ENCODE results near the gene AKIRIN2. TPM values are rescaled to one million over a fixed set of nuclear protein-coding genes. Genes with fewer than 3 reads are reported as not detected.
A peak's percentile ranks its signal among the peaks of the same experiment; 100 is the strongest.

The AKIRIN2 gene
- total RNA-seq, 2 experiments from 2014 or later = 91.0 to 92.5 TPM

GRCh38 chr6:87672641-87673040 is 29.4 kb downstream of the AKIRIN2 start:
- Mint-ChIP-seq H3K4me3 (no peak overlapping the region), H3K9me3 (no peaks in the 10 kb centered on the region), H3K4me1 (ENCODE audit: low read depth) (peaks cover 22% of the 10 kb centered on the region), H3K27me3 (no peaks in the 10 kb centered on the region), H3K27ac (peak overlapping the region; percentile 61), H3K36me3 (ENCODE audit: low read depth) (peaks cover 84% of the 10 kb centered on the region)
- POLR2A ChIA-PET = interaction anchor here (1.0 to 1.5 kb wide), 2 partner anchors 10 to 16 kb away, joined by 3 read pairs; no protein-coding TSS in a partner anchor
- intact Hi-C loops (cut with DNase I, micrococcal nuclease) = no loop called here
- TF ChIP-seq CTCF (IDR thresholded peaks at IDR 0.05) = no peak
- ATAC-seq (ENCODE audit: poor library complexity) = no peak
- CTCF ChIA-PET = interaction anchor here (0.7 kb wide), 1 partner anchor 1114 kb away, joined by 3 read pairs; no protein-coding TSS in a partner anchor
- Histone ChIP-seq H3K27ac (ENCODE audit: low read depth in 1 of 2, low read length in 2 of 2) (no peak overlapping the region), H3K36me3 (ENCODE audit: insufficient read depth, low read length) (peaks cover 41% of the 10 kb centered on the region), H3K4me3 (ENCODE audit: low read length) (no peak overlapping the region), H3K9me3 (ENCODE audit: control insufficient read depth in 1 of 2, insufficient read depth in 1 of 2, low read length in 2 of 2) (no peaks in the 10 kb centered on the region), H3K4me1 (ENCODE audit: insufficient read depth, low read length) (no peaks in the 10 kb centered on the region), H3K27me3 (ENCODE audit: control insufficient read depth in 1 of 2, insufficient read depth in 2 of 2, low read length in 2 of 2) (no peaks in the 10 kb centered on the region)
- DNase-seq = no peak

GRCh38 chr6:87671555-87672029 is 30.4 kb downstream of the AKIRIN2 start:
- Histone ChIP-seq H3K27ac (ENCODE audit: low read depth in 1 of 2, low read length in 2 of 2) (no peak overlapping the region), H3K4me1 (ENCODE audit: insufficient read depth, low read length) (no peaks in the 10 kb centered on the region), H3K36me3 (ENCODE audit: insufficient read depth, low read length) (peaks cover 45% of the 10 kb centered on the region), H3K9me3 (ENCODE audit: control insufficient read depth in 1 of 2, insufficient read depth in 1 of 2, low read length in 2 of 2) (no peaks in the 10 kb centered on the region), H3K27me3 (ENCODE audit: control insufficient read depth in 1 of 2, insufficient read depth in 2 of 2, low read length in 2 of 2) (no peaks in the 10 kb centered on the region), H3K4me3 (ENCODE audit: low read length) (no peak overlapping the region)
- intact Hi-C loops (cut with DNase I, micrococcal nuclease) = no loop called here
- CTCF ChIA-PET = interaction anchor here (0.6 kb wide), 1 partner anchor 1802 kb away, joined by 3 read pairs; no protein-coding TSS in a partner anchor
- peaks cover 83% of the 10 kb centered on the region for H3K36me3 Mint-ChIP-seq (ENCODE audit: low read depth)
- POLR2A ChIA-PET = no interaction called here
- H3K4me3 Mint-ChIP-seq = no peak overlapping the region
- no peaks in the 10 kb centered on the region for H3K27me3 Mint-ChIP-seq
- H3K4me1 Mint-ChIP-seq (ENCODE audit: low read depth) = peaks cover 19% of the 10 kb centered on the region
- H3K27ac Mint-ChIP-seq = peak overlapping the region; percentile 61
- no peak for ATAC-seq (ENCODE audit: poor library complexity)
- no peak for DNase-seq
- TF ChIP-seq CTCF (IDR thresholded peaks at IDR 0.05) = no peak
- H3K9me3 Mint-ChIP-seq = no peaks in the 10 kb centered on the region

- H3K4me3 ChIP-seq (ENCODE audit: low read length) = no peak overlapping the region
- peak overlapping the region in 1 of 2 donors; percentile 1 for H3K27ac ChIP-seq (ENCODE audit: low read depth in 1 of 2, low read length in 2 of 2)
- no peak for TF ChIP-seq CTCF (IDR thresholded peaks at IDR 0.05)
- peaks cover 19% of the 10 kb centered on the region for H3K4me1 Mint-ChIP-seq (ENCODE audit: low read depth)
- H3K36me3 ChIP-seq (ENCODE audit: insufficient read depth, low read length) = peaks cover 44% of the 10 kb centered on the region
- CTCF ChIA-PET = no interaction called here
- intact Hi-C loops (cut with DNase I, micrococcal nuclease) = no loop called here
- H3K9me3 ChIP-seq (ENCODE audit: control insufficient read depth in 1 of 2, insufficient read depth in 1 of 2, low read length in 2 of 2) = no peaks in the 10 kb centered on the region
- ATAC-seq (ENCODE audit: poor library complexity) = no peak
- no peaks in the 10 kb centered on the region for H3K4me1 ChIP-seq (ENCODE audit: insufficient read depth, low read length)
- H3K27ac Mint-ChIP-seq = peak overlapping the region; percentile 61
- no peaks in the 10 kb centered on the region for H3K27me3 Mint-ChIP-seq
- POLR2A ChIA-PET = interaction anchor here (1.6 kb wide), 1 partner anchor 31 kb away, joined by 7 read pairs; the partner anchor contains the start of gene AKIRIN2
- peaks cover 77% of the 10 kb centered on the region for H3K36me3 Mint-ChIP-seq (ENCODE audit: low read depth)
- H3K4me3 Mint-ChIP-seq = no peak overlapping the region
- H3K27me3 ChIP-seq (ENCODE audit: control insufficient read depth in 1 of 2, insufficient read depth in 2 of 2, low read length in 2 of 2) = no peaks in the 10 kb centered on the region
- peak in 1 of 14 experiments; percentile 21 for DNase-seq
- H3K9me3 Mint-ChIP-seq = no peaks in the 10 kb centered on the region
These were observed 31.3 kb downstream of the AKIRIN2 start for GRCh38 chr6:87670707-87671106.
